SK-N-SH (cell line): ENCODE results near the gene GALNT1.

Experiments used
- CHD2 ChIP-seq: fragments of 150-350 bp; IDR thresholded peaks from 2 replicates; pipeline ENCODE4 v1.6.1; 2018; ENCODE audit warnings: low read length; ENCODE audit not compliant: partially characterized antibody
- EP300 ChIP-seq, 2 experiments: IDR thresholded peaks; 2 replicates each; pipeline versions ENCODE4 v1.4.0 to v1.6.1; 2012; ENCODE audit warnings: borderline replicate concordance in 1 of 2, low read depth in 1 of 2, low read length in 1 of 2
- EZH2phosphoT487 ChIP-seq: fragments of 200-600 bp; sonication (generic); IDR thresholded peaks from 2 replicates; pipeline ENCODE4 v1.6.1; 2017; ENCODE audit warnings: low read depth, mixed run types, mild to moderate bottlenecking, antibody characterized with exemption, moderate library complexity, borderline replicate concordance
- GABPA ChIP-seq: IDR thresholded peaks from 2 replicates; pipeline ENCODE4 v1.4.0; 2012; ENCODE audit warnings: low read depth, mild to moderate bottlenecking
- GATA2 ChIP-seq: sonication (generic); formaldehyde crosslinking; IDR thresholded peaks from 2 replicates; pipeline ENCODE4 v1.5.0; 2020; ENCODE audit warnings: mild to moderate bottlenecking, missing genetic modification reagents
- POLR2AphosphoS5 ChIP-seq: IDR thresholded peaks from 2 replicates; pipeline ENCODE4 v1.6.1; 2012; ENCODE audit warnings: low read depth, low read length
- RAD21 ChIP-seq: IDR thresholded peaks from 2 replicates; pipeline ENCODE4 v1.6.1; 2012; ENCODE audit warnings: mild to moderate bottlenecking, low read length
- YY1 ChIP-seq: IDR thresholded peaks from 2 replicates; pipeline ENCODE4 v1.4.0; 2012; ENCODE audit warnings: low read depth, mild to moderate bottlenecking
- TF ChIP-seq, protein P1 (sequence below): fragments of 200-600 bp; sonication (generic); IDR thresholded peaks from 2 replicates; pipeline ENCODE4 v1.6.1; 2017; ENCODE audit warnings: antibody characterized with exemption, mild to moderate bottlenecking, moderate library complexity
- TF ChIP-seq, protein P2 (sequence below): IDR thresholded peaks from 2 replicates; pipeline ENCODE4 v1.4.0; 2012; ENCODE audit warnings: low read depth, borderline replicate concordance

DNA sequence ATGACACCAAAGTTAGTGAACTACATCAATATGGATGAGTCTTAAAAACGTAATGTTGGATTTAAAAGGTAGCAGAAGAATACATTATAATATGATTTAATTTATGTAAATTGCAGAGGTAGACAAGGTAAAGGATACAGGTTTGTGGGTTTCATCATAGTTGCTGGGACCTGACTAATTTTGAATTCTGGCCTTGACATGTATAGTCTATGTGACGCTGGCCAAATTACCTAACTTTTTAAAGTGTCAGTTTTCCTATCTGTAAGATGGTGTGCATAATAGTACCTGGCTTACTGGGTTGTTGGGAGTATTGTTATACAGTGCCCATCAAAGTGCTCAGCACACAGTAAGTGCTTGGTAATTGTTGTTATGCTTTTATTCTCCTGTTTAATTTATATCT lies 34.5 kb downstream of the GALNT1 start:
- no peak for TF ChIP-seq EP300 (IDR thresholded peaks at IDR 0.05; ENCODE audit: borderline replicate concordance in 1 of 2, low read depth in 1 of 2, low read length in 1 of 2)
- TF ChIP-seq YY1: no peak
- TF ChIP-seq, protein P1, sequence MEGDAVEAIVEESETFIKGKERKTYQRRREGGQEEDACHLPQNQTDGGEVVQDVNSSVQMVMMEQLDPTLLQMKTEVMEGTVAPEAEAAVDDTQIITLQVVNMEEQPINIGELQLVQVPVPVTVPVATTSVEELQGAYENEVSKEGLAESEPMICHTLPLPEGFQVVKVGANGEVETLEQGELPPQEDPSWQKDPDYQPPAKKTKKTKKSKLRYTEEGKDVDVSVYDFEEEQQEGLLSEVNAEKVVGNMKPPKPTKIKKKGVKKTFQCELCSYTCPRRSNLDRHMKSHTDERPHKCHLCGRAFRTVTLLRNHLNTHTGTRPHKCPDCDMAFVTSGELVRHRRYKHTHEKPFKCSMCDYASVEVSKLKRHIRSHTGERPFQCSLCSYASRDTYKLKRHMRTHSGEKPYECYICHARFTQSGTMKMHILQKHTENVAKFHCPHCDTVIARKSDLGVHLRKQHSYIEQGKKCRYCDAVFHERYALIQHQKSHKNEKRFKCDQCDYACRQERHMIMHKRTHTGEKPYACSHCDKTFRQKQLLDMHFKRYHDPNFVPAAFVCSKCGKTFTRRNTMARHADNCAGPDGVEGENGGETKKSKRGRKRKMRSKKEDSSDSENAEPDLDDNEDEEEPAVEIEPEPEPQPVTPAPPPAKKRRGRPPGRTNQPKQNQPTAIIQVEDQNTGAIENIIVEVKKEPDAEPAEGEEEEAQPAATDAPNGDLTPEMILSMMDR: no peak
- no peak for TF ChIP-seq RAD21
- no peak for TF ChIP-seq GATA2
- no peak for TF ChIP-seq EZH2phosphoT487
- no peak for TF ChIP-seq CHD2
- TF ChIP-seq POLR2AphosphoS5: no peak
- no peak for TF ChIP-seq GABPA
- TF ChIP-seq, protein P2, sequence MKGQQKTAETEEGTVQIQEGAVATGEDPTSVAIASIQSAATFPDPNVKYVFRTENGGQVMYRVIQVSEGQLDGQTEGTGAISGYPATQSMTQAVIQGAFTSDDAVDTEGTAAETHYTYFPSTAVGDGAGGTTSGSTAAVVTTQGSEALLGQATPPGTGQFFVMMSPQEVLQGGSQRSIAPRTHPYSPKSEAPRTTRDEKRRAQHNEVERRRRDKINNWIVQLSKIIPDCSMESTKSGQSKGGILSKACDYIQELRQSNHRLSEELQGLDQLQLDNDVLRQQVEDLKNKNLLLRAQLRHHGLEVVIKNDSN: no peak
